Activated naive CD8-positive, alpha-beta T cell treated with anti-CD3 and anti-CD28 coated beads, Interleukin-2, amount 10 ng/mL, durations not matched to agents 7 days and 5 days (primary cell): ENCODE results near the gene CCDC39. TPM values are rescaled to one million over a fixed set of nuclear protein-coding genes. Genes with fewer than 3 reads are reported as not detected.
"Not testable (repeated sequence)": the region's sequence is repeated elsewhere in the genome, so short reads cannot be mapped to it uniquely, and the experiment has no call there.

ENCODE experiments used
- ATAC-seq: fragments of 150-1000 bp; cut with Tn5 transposase; one replicate; pipeline ENCODE4 v1.10.0; 2021; ENCODE audit warnings: low read depth, moderate library complexity
- POLR2A ChIA-PET: fragments of 350-600 bp; sonication (Branson Sonifier 250); formaldehyde crosslinking; loops from one replicate; lab custom pipeline; 2021; ENCODE audit warnings: antibody characterized with exemption; lab: Charles Lee
- DNase-seq: peaks from one replicate; pipeline ENCODE4 v3.0.0; 2021
- H3K27ac Mint-ChIP-seq: one replicate; pipeline ENCODE4 v1.8.0; 2022; ENCODE audit warnings: mild to moderate bottlenecking, mixed read lengths
- H3K27me3 Mint-ChIP-seq: one replicate; pipeline ENCODE4 v1.8.0; 2022; ENCODE audit warnings: mild to moderate bottlenecking, moderate library complexity, mixed read lengths
- H3K36me3 Mint-ChIP-seq: one replicate; pipeline ENCODE4 v1.8.0; 2021; ENCODE audit warnings: mild to moderate bottlenecking, mixed read lengths
- H3K4me1 Mint-ChIP-seq: one replicate; pipeline ENCODE4 v1.8.0; 2021; ENCODE audit warnings: mixed read lengths
- H3K4me3 Mint-ChIP-seq: one replicate; pipeline ENCODE4 v1.8.0; 2022; ENCODE audit warnings: mild to moderate bottlenecking, moderate library complexity, mixed read lengths
- H3K9me3 Mint-ChIP-seq: one replicate; pipeline ENCODE4 v1.8.0; 2021; ENCODE audit warnings: mixed read lengths
- total RNA-seq, 2 experiments: library from RNA; stranded (reverse); gene quantifications; one replicate each; pipeline ENCODE4 v1.2.3, GENCODE V29; 2021

CCDC39 gene
- total RNA-seq, 2 experiments from 2014 or later = not detected

DNA sequence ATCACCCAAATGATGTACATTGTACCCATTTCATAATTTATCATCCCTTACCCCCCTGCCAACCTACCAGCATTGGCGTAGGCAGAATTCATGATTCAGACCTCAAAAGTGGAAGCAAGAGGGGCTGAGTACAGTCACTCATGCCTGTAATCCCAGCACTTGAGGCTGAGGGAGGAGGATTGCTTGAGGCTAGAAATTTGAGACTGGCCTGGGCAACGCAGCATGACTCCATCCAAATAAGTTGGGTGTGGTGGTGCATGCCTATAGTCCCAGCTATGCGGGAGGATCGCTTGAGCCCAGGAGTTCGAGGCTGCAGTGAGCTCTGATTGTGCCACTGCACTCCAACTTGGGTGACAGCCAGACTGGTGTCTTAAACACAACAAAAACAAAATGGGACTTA is 66.9 kb downstream of the CCDC39 start:
- Mint-ChIP-seq H3K36me3 (peaks cover 26% of the 10 kb centered on the region), H3K4me1 (peaks cover 2% of the 10 kb centered on the region), H3K27ac (no peak overlapping the region), H3K27me3 (no peaks in the 10 kb centered on the region), H3K4me3 (no peak overlapping the region), H3K9me3 (no peaks in the 10 kb centered on the region)
- POLR2A ChIA-PET = interaction anchor here (4.8 kb wide), 1 partner anchor 10 kb away, joined by 17 read pairs; the partner anchor contains the start of gene TTC14
- ATAC-seq = no peak
- no peak for DNase-seq

DNA sequence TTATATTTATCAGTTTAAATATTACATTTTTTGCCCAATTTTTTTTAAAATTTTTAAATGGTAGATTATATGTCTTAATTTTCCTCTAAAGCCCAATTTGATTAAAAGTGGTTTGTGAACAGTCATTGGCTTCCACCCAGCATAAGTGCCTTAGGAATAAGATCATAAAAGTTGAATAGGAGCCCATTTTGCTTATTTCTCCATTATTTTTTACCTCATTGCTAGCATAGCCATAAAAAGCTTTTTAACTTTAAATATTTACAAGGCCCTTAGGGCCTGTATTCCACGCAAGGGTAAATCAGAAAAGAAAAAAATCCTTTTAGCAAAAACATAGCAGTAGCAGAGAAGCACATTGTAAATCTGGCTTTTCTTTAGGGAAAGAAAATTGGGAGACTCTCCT is 68.3 kb downstream of the CCDC39 start:
- no peak overlapping the region for H3K4me3 Mint-ChIP-seq
- peaks cover 4% of the 10 kb centered on the region for H3K4me1 Mint-ChIP-seq
- DNase-seq (no peak), ATAC-seq (no peak)
- POLR2A ChIA-PET = interaction anchor here (4.8 kb wide), 1 partner anchor 9 kb away, joined by 17 read pairs; the partner anchor contains the start of gene TTC14
- peaks cover 26% of the 10 kb centered on the region for H3K36me3 Mint-ChIP-seq
- no peaks in the 10 kb centered on the region for H3K27me3 Mint-ChIP-seq
- no peaks in the 10 kb centered on the region for H3K9me3 Mint-ChIP-seq
- H3K27ac Mint-ChIP-seq = no peak overlapping the region

DNA sequence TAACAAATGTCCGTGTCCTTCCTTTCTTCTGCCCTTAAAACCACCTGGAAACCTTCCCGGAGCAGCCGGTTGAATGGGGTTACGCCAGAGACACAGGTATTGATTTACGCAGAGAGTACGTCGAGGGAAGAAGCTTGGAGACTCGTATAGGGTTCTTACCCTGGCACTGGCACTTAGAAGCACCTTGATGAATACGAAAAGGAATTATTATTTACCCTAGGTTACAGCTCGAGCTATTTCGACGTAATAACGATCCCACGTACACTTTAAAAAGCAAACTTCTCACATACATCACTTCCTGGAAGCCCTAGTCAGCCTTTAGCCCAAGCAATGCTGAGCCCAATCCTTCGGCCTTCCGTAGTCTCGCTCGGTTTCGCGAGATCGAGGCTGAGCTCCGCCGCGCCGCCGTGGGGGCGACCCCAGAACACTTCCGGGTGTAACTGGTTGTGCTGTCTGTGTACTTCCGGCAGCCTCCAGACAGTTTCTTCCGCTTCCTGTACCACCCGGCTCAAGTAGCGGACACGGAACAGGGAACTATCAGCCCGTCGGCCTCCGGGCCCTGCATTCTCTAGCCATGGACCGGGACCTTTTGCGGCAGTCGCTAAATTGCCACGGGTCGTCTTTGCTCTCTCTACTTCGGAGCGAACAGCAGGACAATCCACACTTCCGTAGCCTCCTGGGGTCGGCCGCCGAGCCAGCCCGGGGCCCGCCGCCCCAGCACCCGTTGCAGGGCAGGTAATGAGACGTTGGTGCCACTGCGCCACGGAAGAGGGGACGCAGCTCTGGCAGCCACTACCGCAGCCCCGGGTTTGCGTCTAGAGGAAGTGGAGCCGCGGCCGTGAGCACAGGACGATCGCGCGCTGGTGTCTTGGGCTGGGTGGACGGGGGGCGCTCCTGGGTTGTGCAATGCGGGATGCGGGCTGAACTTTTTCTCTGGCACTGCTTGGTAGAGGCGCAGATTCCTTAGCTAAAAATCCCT is 77.3 kb downstream of the CCDC39 start, which contains the start of gene TTC14:
Gene TTC14, plus strand, starts transcription at position 476 of the 979 bp plus-strand sequence. Its CDS starts 99 bp downstream, at position 575.
- peak; percentile 92 for DNase-seq
- H3K4me1 Mint-ChIP-seq = peaks cover 21% of the 10 kb centered on the region
- H3K36me3 Mint-ChIP-seq = peaks cover 8% of the 10 kb centered on the region
- peak within 1 kb of the TSS; percentile 94 for H3K27ac Mint-ChIP-seq
- peak; percentile 91 for ATAC-seq
- peaks cover 8% of the 10 kb centered on the region for H3K27me3 Mint-ChIP-seq
- H3K9me3 Mint-ChIP-seq = peaks cover 2% of the 10 kb centered on the region
- POLR2A ChIA-PET = interaction anchor here (0.5 to 2.6 kb wide), 13 partner anchors 10 to 1255 kb away, joined by 3 to 17 read pairs (median 4); partner anchors contain the start of genes MFN1, MRPL47, NDUFB5 and USP13
- H3K4me3 Mint-ChIP-seq = peak within 1 kb of the TSS; percentile 94

DNA sequence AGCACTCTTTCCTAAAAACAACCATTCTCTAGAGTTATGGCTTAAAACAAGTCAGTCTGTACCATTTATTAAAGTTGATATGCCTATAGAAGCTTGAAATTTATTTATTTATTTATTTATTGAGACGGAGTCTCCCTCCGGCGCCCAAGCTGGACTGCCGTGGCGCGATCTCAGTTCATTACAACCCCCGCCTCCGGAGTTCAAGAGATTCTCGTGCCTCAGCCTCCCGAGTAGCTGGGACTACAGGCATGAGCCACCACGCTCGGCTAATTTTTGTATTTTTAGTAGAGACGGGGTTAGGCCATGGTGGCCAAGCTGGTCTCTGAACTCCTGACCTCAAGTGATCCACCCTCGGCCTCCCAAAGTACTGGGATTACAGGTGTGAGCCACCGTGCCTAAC is 78.8 kb downstream of the CCDC39 start:
- POLR2A ChIA-PET = interaction anchor here (1.7 kb wide), 1 partner anchor 12 kb away, joined by 4 read pairs; no protein-coding TSS in a partner anchor
- H3K4me3 Mint-ChIP-seq = no peak overlapping the region
- no peak for DNase-seq
- peaks cover 2% of the 10 kb centered on the region for H3K9me3 Mint-ChIP-seq
- peaks cover 9% of the 10 kb centered on the region for H3K27me3 Mint-ChIP-seq
- no peak overlapping the region for H3K27ac Mint-ChIP-seq
- peaks cover 8% of the 10 kb centered on the region for H3K36me3 Mint-ChIP-seq
- ATAC-seq = no peak
- H3K4me1 Mint-ChIP-seq = peaks cover 20% of the 10 kb centered on the region

DNA sequence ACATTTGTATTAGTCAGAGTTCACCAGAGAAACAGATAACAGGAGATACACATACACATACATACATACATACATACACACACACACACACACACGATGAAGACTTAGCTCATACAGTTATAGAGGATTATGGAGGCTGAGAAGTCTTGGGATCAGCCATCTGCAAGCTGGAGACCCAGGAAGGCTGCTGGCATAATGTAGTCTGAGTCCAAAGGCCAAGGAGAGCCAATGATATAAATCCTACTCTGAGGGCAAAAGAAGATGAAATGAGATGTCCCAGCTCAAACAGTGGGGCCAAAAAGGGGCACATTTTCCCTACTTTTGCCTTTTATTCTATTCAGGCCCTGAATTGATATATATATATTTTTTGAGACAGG is 83.7 kb downstream of the CCDC39 start:
- Mint-ChIP-seq H3K4me3 (no peak overlapping the region), H3K4me1 (no peaks in the 10 kb centered on the region), H3K9me3 (no peaks in the 10 kb centered on the region), H3K27me3 (peaks cover 11% of the 10 kb centered on the region), H3K27ac (no peak overlapping the region), H3K36me3 (no peaks in the 10 kb centered on the region)
- no peak for ATAC-seq
- POLR2A ChIA-PET = no interaction called here
- DNase-seq = no peak

DNA sequence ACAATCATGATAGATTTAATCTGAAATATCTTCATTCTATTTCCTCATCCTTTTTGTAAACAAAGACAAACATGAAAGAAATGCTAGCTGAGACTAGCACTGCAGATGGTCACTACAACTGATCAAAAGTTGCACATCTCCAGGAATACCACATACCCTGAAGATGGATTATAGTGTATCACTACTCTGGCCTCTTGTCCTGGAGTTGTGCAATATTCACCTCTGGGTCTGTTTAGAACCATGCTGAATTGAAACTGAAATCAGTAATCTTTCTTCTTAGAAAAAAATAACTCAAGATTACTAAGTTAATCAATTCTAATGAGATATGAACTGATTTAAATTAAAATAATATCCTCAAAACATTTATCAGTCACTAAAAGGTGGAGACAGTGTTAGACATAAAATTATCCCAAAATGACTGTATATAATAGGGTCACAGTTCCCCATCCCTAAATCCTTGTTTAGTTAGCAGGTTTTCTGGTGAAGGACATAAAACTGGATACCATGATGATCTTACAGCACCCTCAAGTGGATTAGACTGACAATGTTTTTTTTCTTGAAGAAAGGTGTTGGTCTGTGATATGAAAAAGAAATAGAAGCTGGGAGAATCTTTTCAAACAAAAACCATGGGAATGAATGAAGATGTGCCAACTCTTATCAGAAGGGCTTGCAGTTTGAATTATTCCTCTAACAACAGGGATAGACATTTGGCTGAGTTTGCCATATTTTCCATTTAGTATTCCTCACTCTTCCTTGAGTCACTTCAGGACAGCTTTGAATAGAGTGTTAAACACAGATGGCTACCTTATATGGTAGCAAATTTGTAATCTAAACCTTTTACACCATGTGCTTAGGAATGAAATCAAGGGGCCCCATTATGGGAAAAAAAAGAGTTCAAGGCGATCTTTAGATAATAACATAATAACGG is 84.4 kb downstream of the CCDC39 start:
- no peaks in the 10 kb centered on the region for H3K36me3 Mint-ChIP-seq
- no peak for ATAC-seq
- no peak overlapping the region for H3K27ac Mint-ChIP-seq
- DNase-seq = no peak
- no peak overlapping the region for H3K4me3 Mint-ChIP-seq
- H3K9me3 Mint-ChIP-seq = no peaks in the 10 kb centered on the region
- no peaks in the 10 kb centered on the region for H3K4me1 Mint-ChIP-seq
- H3K27me3 Mint-ChIP-seq = peaks cover 10% of the 10 kb centered on the region
- POLR2A ChIA-PET = no interaction called here

DNA sequence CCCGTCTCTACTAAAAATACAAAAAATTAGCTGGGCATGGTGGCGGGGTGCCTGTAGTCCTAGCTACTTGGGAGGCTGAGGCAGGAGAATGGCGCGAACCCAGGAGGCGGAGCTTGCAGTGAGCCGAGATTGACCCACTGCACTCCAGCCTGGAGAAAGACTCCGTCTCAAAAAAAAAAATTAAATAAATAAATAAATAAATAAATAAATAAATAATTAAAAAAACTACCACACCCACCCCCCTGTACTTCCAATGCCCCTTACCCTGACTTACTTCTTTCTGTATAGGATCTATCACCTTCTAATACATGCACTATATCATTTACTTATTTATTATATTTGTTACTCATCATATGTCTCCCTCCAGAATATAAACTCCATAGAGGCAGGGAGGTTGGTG is 85.7 kb downstream of the CCDC39 start:
- H3K9me3 Mint-ChIP-seq, H3K27me3 Mint-ChIP-seq, H3K27ac Mint-ChIP-seq, ATAC-seq, POLR2A ChIA-PET, H3K36me3 Mint-ChIP-seq, DNase-seq, H3K4me1 Mint-ChIP-seq, H3K4me3 Mint-ChIP-seq: not testable (repeated sequence)

DNA sequence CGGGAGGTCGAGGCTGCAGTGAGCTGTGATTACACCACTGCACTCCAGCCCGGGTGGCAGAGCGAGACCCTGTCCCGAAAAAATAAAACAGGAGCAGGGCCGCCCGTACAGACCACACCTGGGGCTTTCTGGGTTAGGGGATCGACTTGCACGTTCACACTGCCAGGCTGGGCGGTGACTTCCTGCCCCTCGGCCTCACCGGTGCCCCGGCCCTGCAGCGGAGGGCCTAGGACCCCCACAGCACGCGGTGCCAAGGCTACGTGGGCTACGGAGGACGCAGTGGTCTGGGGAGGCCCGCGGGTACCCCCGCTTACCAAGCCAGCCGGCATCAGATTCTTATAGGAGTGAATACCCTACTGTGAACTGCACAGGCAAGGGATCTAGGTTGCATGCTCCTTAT is 88.9 kb downstream of the CCDC39 start:
- Mint-ChIP-seq H3K27ac (no peak overlapping the region), H3K4me1 (no peaks in the 10 kb centered on the region), H3K9me3 (no peaks in the 10 kb centered on the region), H3K4me3 (no peak overlapping the region), H3K36me3 (no peaks in the 10 kb centered on the region), H3K27me3 (peaks cover 5% of the 10 kb centered on the region)
- ATAC-seq (no peak), DNase-seq (no peak)
- POLR2A ChIA-PET = no interaction called here

DNA sequence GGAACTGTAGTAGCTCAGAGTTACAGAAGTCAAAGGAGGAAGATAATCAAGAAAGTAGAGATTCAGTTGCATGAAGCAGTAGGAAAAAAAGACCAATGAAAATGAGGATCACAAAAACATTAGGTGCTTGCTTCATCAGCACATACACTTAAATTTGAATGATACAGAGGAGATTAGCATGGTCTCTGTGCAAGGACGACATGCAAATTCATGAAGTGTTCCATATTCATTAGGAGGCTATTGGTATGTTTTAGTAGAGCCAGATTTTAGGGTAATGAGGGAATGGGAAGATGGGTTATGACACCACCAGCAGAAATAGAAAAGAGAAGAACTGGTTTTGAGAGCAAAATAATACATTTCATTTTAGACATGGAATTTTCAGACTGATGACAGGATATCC is 98.4 kb downstream of the CCDC39 start:
- Mint-ChIP-seq H3K27me3 (peaks cover 9% of the 10 kb centered on the region), H3K4me3 (no peak overlapping the region), H3K4me1 (no peaks in the 10 kb centered on the region), H3K36me3 (no peaks in the 10 kb centered on the region), H3K27ac (no peak overlapping the region), H3K9me3 (no peaks in the 10 kb centered on the region)
- no peak for ATAC-seq
- no peak for DNase-seq
- POLR2A ChIA-PET = no interaction called here

DNA sequence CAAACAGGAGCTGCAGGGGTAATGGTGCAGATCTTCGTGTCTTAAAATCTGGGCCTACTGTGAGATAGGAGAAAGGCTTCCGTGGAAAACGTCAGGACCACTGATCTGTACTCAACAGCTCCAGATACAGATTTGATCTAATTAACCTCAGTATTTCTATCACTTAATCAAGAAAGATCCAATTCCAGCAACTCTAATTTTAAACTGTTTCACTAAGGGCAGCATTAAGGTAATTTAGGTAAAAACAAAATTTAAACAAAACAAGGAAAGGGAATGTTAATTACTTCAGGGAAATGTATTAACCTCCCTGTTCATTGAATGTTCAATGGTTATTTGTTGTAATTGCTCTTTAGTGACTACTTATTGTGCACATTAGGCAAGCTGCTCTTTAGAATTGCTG is 103.7 kb downstream of the CCDC39 start:
- no peak for DNase-seq
- Mint-ChIP-seq H3K4me3 (no peak overlapping the region), H3K27me3 (peaks cover 2% of the 10 kb centered on the region), H3K4me1 (no peaks in the 10 kb centered on the region), H3K36me3 (no peaks in the 10 kb centered on the region), H3K9me3 (no peaks in the 10 kb centered on the region), H3K27ac (no peak overlapping the region)
- ATAC-seq = no peak
- POLR2A ChIA-PET = no interaction called here

DNA sequence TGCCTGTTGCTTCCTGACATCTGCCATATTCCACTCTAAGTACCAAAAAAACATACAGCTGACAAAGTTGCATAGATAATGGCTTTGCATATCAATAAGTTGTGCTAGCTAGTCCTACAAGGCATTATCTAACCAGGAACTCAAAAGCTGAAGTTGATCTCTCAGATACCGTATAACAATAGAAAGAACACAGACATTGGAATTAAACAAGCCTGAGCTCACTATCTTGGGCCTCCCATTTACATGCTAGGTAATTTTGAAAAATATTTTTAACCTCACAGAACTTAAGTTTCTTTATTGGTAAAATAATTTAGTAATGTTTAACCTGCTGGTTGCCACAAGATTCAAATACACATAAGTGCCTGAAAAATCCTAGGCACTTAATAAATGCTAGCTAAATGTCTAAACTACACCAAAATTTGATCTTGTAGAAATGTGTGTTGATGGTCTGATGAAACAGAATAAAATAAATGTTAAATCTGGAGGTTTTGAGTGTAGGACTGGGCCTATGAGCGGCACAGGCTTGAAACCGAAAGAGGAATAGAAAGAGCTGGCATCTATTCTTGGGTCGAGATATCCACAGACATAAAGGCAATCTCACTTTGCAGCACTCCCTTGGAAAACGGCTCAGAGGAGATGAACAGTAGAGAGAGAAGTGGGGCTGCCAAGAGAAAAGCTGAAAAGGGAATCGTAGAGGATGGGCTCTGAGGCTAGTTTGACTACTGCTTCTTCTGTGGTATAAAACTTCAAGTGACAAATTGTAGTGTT is 107.3 kb downstream of the CCDC39 start:
- Mint-ChIP-seq H3K4me3 (no peak overlapping the region), H3K36me3 (no peaks in the 10 kb centered on the region), H3K27ac (no peak overlapping the region), H3K27me3 (peaks cover 2% of the 10 kb centered on the region), H3K4me1 (no peaks in the 10 kb centered on the region), H3K9me3 (no peaks in the 10 kb centered on the region)
- no peak for DNase-seq
- ATAC-seq = no peak
- POLR2A ChIA-PET = no interaction called here

DNA sequence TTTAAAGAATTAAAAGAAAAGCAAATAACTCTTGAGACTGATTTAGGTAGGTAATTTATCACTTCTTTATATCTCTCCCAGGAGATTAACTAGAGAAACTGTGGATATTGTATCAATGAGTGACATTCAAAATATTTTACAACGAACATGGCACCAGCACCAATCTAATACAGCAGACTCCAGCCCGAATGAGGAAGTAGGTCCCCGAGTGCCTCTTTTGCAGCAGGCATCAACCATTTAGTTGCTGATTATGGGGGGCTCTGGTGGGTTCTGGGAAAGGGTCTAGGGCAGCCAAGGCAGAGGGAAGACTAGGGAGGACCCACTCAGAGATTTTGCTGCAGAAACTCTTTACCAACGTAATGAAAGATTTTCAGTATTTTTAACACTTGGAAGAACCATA is 109.1 kb downstream of the CCDC39 start:
- Mint-ChIP-seq H3K4me1 (no peaks in the 10 kb centered on the region), H3K27me3 (no peaks in the 10 kb centered on the region), H3K4me3 (no peak overlapping the region), H3K27ac (no peak overlapping the region), H3K9me3 (no peaks in the 10 kb centered on the region), H3K36me3 (no peaks in the 10 kb centered on the region)
- DNase-seq (no peak), ATAC-seq (no peak)
- POLR2A ChIA-PET = no interaction called here
